Peyer's patch (tissue), 4 donors: ENCODE measurements around the gene MMP26.

Experiments
- CTCF ChIP-seq, 6 experiments: fragments of 450-650 bp in 4 of 6; fragments of 200-600 bp in 2 of 6; sonication (generic) in 1 of 6; IDR thresholded peaks; one replicate each; pipeline ENCODE4 v1.5.1; 2017 to 2019; ENCODE audit warnings: antibody characterized with exemption in 6 of 6, mild to moderate bottlenecking in 3 of 6, moderate library complexity in 1 of 6
- POLR2A ChIP-seq, 2 donors: fragments of 450-650 bp; IDR thresholded peaks; one replicate each; pipeline ENCODE4 v1.5.1; 2017; ENCODE audit warnings: antibody characterized with exemption in 2 of 2, mild to moderate bottlenecking in 2 of 2, moderate library complexity in 2 of 2

DNA sequence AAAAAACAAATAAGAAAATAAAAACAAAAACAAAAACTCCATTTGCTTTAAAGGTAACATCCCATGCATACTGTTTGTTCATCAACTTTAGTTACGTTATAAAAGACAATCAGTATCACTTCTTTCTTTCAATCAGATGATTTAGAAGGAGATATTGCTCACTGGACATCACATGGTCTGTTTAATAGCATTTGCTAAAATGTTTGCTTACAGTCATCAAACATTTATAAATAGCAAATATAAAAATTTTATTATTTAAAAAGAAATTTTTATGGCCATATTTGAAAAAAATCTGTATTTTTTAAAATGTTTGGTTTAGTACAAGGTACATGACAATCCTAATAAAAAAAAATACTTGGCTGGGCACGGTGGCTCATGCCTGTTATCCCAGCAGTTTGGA, 22.6 kb downstream of the MMP26 start:
- TF ChIP-seq POLR2A (IDR thresholded peaks at IDR 0.05) (no peak), CTCF (IDR thresholded peaks at IDR 0.05) (no peak)
